Measurements from ENCODE around the gene NFKB1.

NFKB1 gene

DNA sequence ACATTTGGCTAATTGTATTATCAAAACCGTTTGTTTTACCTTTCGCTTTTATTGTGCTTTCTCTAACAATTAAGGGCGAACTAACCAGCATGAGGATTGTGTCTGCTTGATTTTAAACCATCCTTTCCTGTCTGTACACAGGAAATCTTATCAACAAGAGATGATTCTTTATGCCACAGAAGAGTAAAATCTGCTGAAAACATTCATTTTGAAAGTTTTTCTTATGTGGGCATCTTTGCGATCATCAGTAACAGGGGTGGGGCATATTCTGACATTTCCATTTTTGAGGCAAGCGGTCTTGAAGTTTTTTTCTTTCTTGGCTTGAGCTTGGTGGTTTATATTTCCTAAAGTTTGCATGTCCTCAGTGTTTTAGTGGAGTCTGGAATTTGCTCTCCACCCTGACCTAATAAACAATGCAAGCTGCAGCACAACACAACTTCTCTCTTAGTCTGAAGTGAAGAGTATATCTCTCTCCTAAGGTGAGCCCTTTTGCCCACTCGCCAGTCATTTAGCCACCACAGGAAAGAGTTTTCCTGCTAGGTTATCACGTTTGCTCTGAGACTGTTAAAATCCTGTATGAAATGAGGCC lies 26.6 kb downstream of the NFKB1 start:
- peaks cover 0 to 56% (median 7%) of the 10 kb centered on the region in 11 experiments; a peak in 8 of 22 replicates for H4K20me1 ChIP-seq
- H3K9me3 ChIP-seq (replicated peaks in 1 of 11): peaks cover 0 to 5% (median 0%) of the 10 kb centered on the region in 11 experiments; a peak in 4 of 22 replicates
- H3K27me3 ChIP-seq: no peaks in the 10 kb centered on the region
- peaks cover 19 to 73% (median 47%) of the 10 kb centered on the region in 11 experiments; a peak in 20 of 22 replicates for H3K36me3 ChIP-seq
- H3K9ac ChIP-seq: no peak overlapping the region
- peak overlapping the region in 3 of 11 experiments; percentile 21 to 81 (median 77); a peak in 5 of 22 replicates for H3K4me2 ChIP-seq
- TF ChIP-seq Cebpa-rat (IDR thresholded peaks at IDR 0.05): no peak
- no peak overlapping the region for H3K4me3 ChIP-seq
- peaks cover 13 to 84% (median 35%) of the 10 kb centered on the region in 10 experiments; a peak in 19 of 20 replicates for H3K4me1 ChIP-seq
- no peak overlapping the region for H3K27ac ChIP-seq

- Histone ChIP-seq H3K4me3 (no peak overlapping the region), H3K27me3 (no peaks in the 10 kb centered on the region), H3K4me2 (no peak overlapping the region), H3K9me3 (replicated peaks in 1 of 11) (peaks cover 0 to 5% (median 0%) of the 10 kb centered on the region in 11 experiments; a peak in 4 of 22 replicates), H4K20me1 (peaks cover 0 to 38% (median 11%) of the 10 kb centered on the region in 11 experiments; a peak in 8 of 22 replicates), H3K9ac (no peak overlapping the region), H3K36me3 (peaks cover 27 to 79% (median 67%) of the 10 kb centered on the region in 11 experiments; a peak in 20 of 22 replicates), H3K4me1 (peaks cover 7 to 83% (median 24%) of the 10 kb centered on the region in 10 experiments; a peak in 19 of 20 replicates), H3K27ac (no peak overlapping the region)
- TF ChIP-seq Cebpa-rat (IDR thresholded peaks at IDR 0.05): no peak
Observed at GRCh38 chr4:102529977-102530376, 28.8 kb downstream of the NFKB1 start.

DNA sequence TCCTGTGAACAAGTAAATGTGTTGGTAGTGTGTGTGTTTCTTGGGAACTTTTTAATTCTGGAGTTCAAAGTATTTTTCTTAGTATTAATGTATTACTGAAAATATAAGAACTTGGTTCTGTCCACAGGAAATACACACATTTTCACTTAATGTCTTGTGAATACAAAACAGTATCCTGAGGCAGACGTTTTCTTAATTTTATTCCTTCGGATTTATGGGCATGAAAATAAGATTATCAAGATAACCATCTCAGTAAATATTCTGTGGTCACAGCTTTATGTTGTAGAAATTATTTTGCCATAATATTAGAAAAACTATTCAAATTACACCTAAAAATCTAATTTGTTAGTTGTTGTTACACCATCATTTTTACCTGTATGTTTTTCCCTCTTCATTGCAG lies 29.8 kb downstream of the NFKB1 start:
- peaks cover 3 to 83% (median 21%) of the 10 kb centered on the region in 10 experiments; a peak in 15 of 20 replicates for H3K4me1 ChIP-seq
- H3K4me3 ChIP-seq: no peak overlapping the region
- peaks cover 0 to 2% (median 0%) of the 10 kb centered on the region in 11 experiments; a peak in 2 of 22 replicates for H3K9me3 ChIP-seq (replicated peaks in 1 of 11)
- peaks cover 27 to 80% (median 67%) of the 10 kb centered on the region in 11 experiments; a peak in 20 of 22 replicates for H3K36me3 ChIP-seq
- H3K4me2 ChIP-seq: no peak overlapping the region
- no peak overlapping the region for H3K9ac ChIP-seq
- TF ChIP-seq Cebpa-rat (IDR thresholded peaks at IDR 0.05): no peak
- no peaks in the 10 kb centered on the region for H3K27me3 ChIP-seq
- no peak overlapping the region for H3K27ac ChIP-seq
- peaks cover 0 to 33% (median 3%) of the 10 kb centered on the region in 11 experiments; a peak in 8 of 22 replicates for H4K20me1 ChIP-seq

DNA sequence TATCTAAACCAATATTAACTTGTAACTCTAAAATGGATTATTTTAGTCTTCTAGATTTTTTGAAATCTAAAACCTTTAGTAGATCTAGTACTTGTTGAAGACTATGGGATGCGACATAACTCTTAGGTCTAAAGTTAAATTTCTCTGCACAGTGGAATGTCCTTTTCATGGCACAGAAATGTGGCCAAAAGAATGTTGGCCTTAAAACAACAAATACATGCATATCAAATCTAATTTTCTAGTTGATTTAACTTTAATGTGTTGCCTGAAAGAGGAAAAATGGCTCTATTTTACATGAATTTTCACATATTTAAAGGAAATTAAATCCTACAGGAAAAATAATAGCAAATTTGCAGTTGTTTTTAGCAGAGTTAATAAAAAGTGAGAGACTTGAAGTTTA lies 30.3 kb downstream of the NFKB1 start:
- peaks cover 3 to 83% (median 20%) of the 10 kb centered on the region in 10 experiments; a peak in 15 of 20 replicates for H3K4me1 ChIP-seq
- no peak overlapping the region for H3K4me3 ChIP-seq
- peaks cover 30 to 84% (median 68%) of the 10 kb centered on the region in 11 experiments; a peak in 20 of 22 replicates for H3K36me3 ChIP-seq
- no peak for TF ChIP-seq Cebpa-rat (IDR thresholded peaks at IDR 0.05)
- peaks cover 0 to 30% (median 3%) of the 10 kb centered on the region in 11 experiments; a peak in 8 of 22 replicates for H4K20me1 ChIP-seq
- no peaks in the 10 kb centered on the region for H3K9me3 ChIP-seq (replicated peaks in 1 of 11)
- H3K27me3 ChIP-seq: no peaks in the 10 kb centered on the region
- H3K4me2 ChIP-seq: no peak overlapping the region
- H3K27ac ChIP-seq: no peak overlapping the region
- H3K9ac ChIP-seq: no peak overlapping the region

- no peaks in the 10 kb centered on the region for H3K27me3 ChIP-seq
- H3K36me3 ChIP-seq: peaks cover 43 to 89% (median 74%) of the 10 kb centered on the region in 11 experiments; a peak in 20 of 22 replicates
- no peak overlapping the region for H3K4me2 ChIP-seq
- no peak overlapping the region for H3K4me3 ChIP-seq
- H3K4me1 ChIP-seq: peaks cover 0 to 66% (median 8%) of the 10 kb centered on the region in 10 experiments; a peak in 10 of 20 replicates
- H3K9me3 ChIP-seq (replicated peaks in 1 of 11): no peaks in the 10 kb centered on the region
- no peak overlapping the region for H3K27ac ChIP-seq
- H3K9ac ChIP-seq: no peak overlapping the region
- TF ChIP-seq Cebpa-rat (IDR thresholded peaks at IDR 0.05): no peak
- peaks cover 0 to 36% (median 3%) of the 10 kb centered on the region in 11 experiments; a peak in 8 of 22 replicates for H4K20me1 ChIP-seq
Observed at GRCh38 chr4:102533348-102533747, 32.2 kb downstream of the NFKB1 start.

DNA sequence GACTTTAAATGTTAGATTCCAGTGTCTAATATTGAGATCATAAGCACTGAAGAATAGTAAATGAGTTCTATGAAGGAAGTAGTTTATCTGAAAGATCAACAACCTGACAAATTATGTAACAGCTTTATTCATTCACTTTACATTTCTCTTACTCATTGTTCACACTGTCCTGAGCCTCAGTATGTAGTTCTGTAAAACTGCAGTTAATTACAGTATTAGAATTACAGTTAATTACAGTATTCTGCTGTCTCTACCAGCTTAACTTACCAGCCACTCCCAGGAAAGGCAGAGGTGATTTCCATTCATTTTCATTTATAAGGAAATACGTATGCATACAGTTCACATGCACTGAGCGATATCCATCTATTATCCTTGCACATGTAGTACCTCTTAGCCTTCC lies 32.7 kb downstream of the NFKB1 start:
- H3K4me3 ChIP-seq: no peak overlapping the region
- peak overlapping the region in 2 of 11 experiments; percentile 18 to 43; a peak in 4 of 22 replicates for H3K4me2 ChIP-seq
- H3K36me3 ChIP-seq: peaks cover 43 to 91% (median 76%) of the 10 kb centered on the region in 11 experiments; a peak in 20 of 22 replicates
- H4K20me1 ChIP-seq: peaks cover 0 to 36% (median under 1%) of the 10 kb centered on the region in 11 experiments; a peak in 7 of 22 replicates
- peaks cover 0 to 60% (median 8%) of the 10 kb centered on the region in 10 experiments; a peak in 10 of 20 replicates for H3K4me1 ChIP-seq
- H3K9ac ChIP-seq: no peak overlapping the region
- no peak for TF ChIP-seq Cebpa-rat (IDR thresholded peaks at IDR 0.05)
- H3K27ac ChIP-seq: no peak overlapping the region
- H3K9me3 ChIP-seq (replicated peaks in 1 of 11): no peaks in the 10 kb centered on the region
- H3K27me3 ChIP-seq: no peaks in the 10 kb centered on the region

DNA sequence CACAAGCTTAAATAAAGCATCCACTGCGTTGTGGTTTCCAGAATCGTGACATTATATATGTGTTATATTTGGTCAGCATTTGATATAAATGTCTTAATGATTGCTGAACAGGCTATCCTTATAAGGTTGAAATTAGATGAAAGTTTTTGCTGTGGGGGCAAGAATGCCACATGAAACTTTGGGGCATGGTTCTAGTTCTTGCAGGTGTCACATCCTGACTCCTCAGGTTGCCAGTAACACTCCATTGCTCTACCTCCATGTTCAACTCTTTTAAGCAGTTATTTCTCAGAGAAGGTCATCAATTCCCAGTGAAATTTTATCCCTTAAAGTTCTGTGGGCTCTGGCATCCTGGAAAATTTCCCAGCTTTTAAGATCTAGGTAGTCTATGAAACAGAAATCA lies 33.7 kb downstream of the NFKB1 start:
- Histone ChIP-seq H3K4me2 (peak overlapping the region in 4 of 11 experiments; percentile 33 to 43 (median 36); a peak in 4 of 22 replicates), H3K9ac (no peak overlapping the region), H3K27me3 (no peaks in the 10 kb centered on the region), H4K20me1 (peaks cover 0 to 36% (median 0%) of the 10 kb centered on the region in 11 experiments; a peak in 7 of 22 replicates), H3K4me3 (no peak overlapping the region), H3K27ac (no peak overlapping the region), H3K9me3 (replicated peaks in 1 of 11) (no peaks in the 10 kb centered on the region), H3K36me3 (peaks cover 43 to 91% (median 76%) of the 10 kb centered on the region in 11 experiments; a peak in 21 of 22 replicates), H3K4me1 (peaks cover 0 to 53% (median 8%) of the 10 kb centered on the region in 10 experiments; a peak in 10 of 20 replicates)
- TF ChIP-seq Cebpa-rat (IDR thresholded peaks at IDR 0.05): no peak

DNA sequence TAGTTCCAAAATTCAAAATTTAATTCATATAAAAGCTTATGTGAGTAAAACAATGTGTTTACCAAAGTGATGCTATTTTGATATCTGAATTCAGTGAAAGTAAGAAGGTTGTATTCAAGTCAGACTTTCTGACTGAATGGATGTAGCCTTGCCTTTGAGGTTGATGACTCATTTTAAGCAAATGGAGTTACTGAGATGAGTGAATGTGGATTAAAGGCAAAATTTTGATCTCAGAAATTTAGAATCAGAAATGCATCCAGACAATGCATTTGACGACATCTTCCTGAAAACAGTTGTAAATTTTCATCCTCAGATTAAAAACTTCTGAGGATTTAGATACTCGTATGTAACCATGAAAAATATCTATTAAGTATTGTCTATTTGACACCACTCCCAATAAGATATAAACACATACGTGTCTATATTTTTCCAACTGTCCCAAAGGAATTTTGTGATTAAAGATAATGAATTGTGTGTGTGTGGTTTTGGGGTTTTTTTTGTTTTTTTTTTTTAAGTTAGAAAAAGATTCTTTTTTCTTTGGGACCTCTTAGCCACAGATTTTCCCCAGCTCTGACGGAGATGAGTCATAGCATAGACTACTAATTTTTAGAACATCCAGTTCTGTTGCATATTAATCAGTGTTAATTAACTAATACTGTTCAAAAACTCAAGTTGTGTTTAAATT lies 34.4 kb downstream of the NFKB1 start:
- no peak overlapping the region for H3K9ac ChIP-seq
- H4K20me1 ChIP-seq: peaks cover 0 to 34% (median 0%) of the 10 kb centered on the region in 11 experiments; a peak in 7 of 22 replicates
- no peak overlapping the region for H3K4me3 ChIP-seq
- no peak for TF ChIP-seq Cebpa-rat (IDR thresholded peaks at IDR 0.05)
- H3K27me3 ChIP-seq: no peaks in the 10 kb centered on the region
- H3K4me1 ChIP-seq: peaks cover 0 to 46% (median 8%) of the 10 kb centered on the region in 10 experiments; a peak in 10 of 20 replicates
- no peak overlapping the region for H3K27ac ChIP-seq
- peaks cover 42 to 91% (median 76%) of the 10 kb centered on the region in 11 experiments; a peak in 21 of 22 replicates for H3K36me3 ChIP-seq
- peak overlapping the region in 3 of 11 experiments; percentile 33 to 43 (median 36); a peak in 4 of 22 replicates for H3K4me2 ChIP-seq
- no peaks in the 10 kb centered on the region for H3K9me3 ChIP-seq (replicated peaks in 1 of 11)

All from BLaER1 treated with 17β-estradiol and CSF1 and Interleukin-3, amounts not matched to agents 10 nM and 100 nM (cell line).